Lower leg skin (tissue), 3 donors: ENCODE measurements around the gene ADCY7.

ENCODE experiments used
- POLR2A ChIP-seq, 2 donors: fragments of 450-650 bp; IDR thresholded peaks; one replicate each; pipeline ENCODE4 v1.6.1; 2016 to 2017; ENCODE audit warnings: antibody characterized with exemption in 2 of 2, mild to moderate bottlenecking in 1 of 2, moderate library complexity in 1 of 2
- TF ChIP-seq, protein P1 (sequence below), 3 donors: fragments of 450-650 bp; IDR thresholded peaks; one replicate each; pipeline ENCODE4 v1.5.1; 2016; ENCODE audit warnings: antibody characterized with exemption in 3 of 3, mild to moderate bottlenecking in 3 of 3, moderate library complexity in 2 of 3

DNA sequence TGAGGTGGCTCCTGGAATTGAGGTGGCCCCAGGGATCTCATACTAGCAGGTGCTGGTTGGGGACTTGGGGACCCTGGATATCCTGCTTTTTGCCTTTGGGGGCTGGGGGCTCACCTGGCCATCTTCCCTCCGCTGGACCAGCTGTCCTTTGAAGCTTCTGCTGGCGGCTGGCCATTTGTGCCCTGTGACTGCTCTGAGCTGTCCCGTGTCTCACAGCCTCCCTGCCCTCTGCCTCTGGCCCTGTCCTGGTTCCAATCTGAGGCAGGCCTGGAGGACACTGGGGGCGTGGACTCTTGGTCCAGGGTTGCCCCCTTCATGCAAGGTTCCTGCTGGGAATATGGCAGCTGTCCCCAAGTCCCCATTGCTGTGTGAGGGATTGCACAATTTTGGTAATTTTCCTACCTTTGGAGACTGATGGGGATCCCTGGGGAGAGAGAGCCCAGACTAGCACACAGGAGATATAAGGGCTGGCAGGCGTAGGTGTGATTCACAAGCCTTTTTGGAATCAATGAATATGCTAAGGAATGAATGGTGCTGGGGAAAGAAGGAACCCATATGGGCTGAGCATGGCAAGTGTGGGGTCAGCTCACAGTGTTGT is 19.2 kb downstream of the ADCY7 start:
- TF ChIP-seq POLR2A (IDR thresholded peaks at IDR 0.05), result no peak
- TF ChIP-seq, protein P1, sequence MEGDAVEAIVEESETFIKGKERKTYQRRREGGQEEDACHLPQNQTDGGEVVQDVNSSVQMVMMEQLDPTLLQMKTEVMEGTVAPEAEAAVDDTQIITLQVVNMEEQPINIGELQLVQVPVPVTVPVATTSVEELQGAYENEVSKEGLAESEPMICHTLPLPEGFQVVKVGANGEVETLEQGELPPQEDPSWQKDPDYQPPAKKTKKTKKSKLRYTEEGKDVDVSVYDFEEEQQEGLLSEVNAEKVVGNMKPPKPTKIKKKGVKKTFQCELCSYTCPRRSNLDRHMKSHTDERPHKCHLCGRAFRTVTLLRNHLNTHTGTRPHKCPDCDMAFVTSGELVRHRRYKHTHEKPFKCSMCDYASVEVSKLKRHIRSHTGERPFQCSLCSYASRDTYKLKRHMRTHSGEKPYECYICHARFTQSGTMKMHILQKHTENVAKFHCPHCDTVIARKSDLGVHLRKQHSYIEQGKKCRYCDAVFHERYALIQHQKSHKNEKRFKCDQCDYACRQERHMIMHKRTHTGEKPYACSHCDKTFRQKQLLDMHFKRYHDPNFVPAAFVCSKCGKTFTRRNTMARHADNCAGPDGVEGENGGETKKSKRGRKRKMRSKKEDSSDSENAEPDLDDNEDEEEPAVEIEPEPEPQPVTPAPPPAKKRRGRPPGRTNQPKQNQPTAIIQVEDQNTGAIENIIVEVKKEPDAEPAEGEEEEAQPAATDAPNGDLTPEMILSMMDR (IDR thresholded peaks at IDR 0.05), result no peak
